Neural crest cell (in vitro differentiated cells): ENCODE measurements around the gene MBD5. TPM values are rescaled to one million over a fixed set of nuclear protein-coding genes. Genes with fewer than 3 reads are reported as not detected.
A peak's percentile ranks its signal among the peaks of the same experiment; 100 is the strongest.

Source experiments
- DNase-seq: peaks from one replicate; pipeline ENCODE4 v3.0.0; 2021; ENCODE audit warnings: low read depth, mixed read lengths, low spot score
- H3K27ac Mint-ChIP-seq: one replicate; pipeline ENCODE4 v1.8.0; 2021; ENCODE audit warnings: mild to moderate bottlenecking, mixed read lengths; ENCODE audit not compliant: unreplicated experiment
- H3K27me3 Mint-ChIP-seq: 2 replicates; pipeline ENCODE4 v1.8.0; 2021; ENCODE audit warnings: low read depth, mild to moderate bottlenecking, mixed read lengths
- H3K36me3 Mint-ChIP-seq: 2 replicates; pipeline ENCODE4 v1.8.0; 2021; ENCODE audit warnings: low read depth, mild to moderate bottlenecking, mixed read lengths
- H3K4me1 Mint-ChIP-seq: 2 replicates; pipeline ENCODE4 v1.8.0; 2021; ENCODE audit warnings: mixed read lengths
- H3K4me3 Mint-ChIP-seq: one replicate; pipeline ENCODE4 v1.8.0; 2021; ENCODE audit warnings: mild to moderate bottlenecking, mixed read lengths
- H3K9me3 Mint-ChIP-seq: 2 replicates; pipeline ENCODE4 v1.8.0; 2021; ENCODE audit warnings: mixed read lengths
- CTCF ChIP-seq: fragments of 200-600 bp; sonication (generic); conservative IDR thresholded peaks from 2 replicates; pipeline ENCODE4 v1.5.0; 2021; ENCODE audit warnings: antibody characterized with exemption, mild to moderate bottlenecking
- total RNA-seq: library from RNA; stranded (reverse); gene quantifications from 2 replicates; pipeline ENCODE4 v1.2.1, GENCODE V29; 2021

Gene MBD5
- total RNA-seq, 1 donor from 2014 or later: 51.1 TPM

DNA sequence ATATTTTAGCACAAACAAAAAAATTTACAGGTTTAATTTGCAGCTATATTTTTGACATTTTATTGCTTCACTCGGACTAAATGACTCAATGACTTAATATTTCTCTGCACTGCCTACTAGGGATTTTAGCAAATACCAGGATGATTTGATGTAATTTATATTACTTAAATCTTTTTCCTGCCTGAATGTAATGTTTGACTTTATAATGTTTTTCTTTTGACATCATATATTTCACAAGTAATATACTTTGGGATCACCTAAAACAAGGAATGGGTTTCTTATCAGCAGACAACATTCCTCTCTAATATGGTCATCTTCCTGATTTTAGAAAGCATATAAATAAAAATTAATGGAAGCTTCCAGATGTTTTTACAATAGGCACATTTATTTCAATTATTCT lies 370.4 kb downstream of the MBD5 start:
- Mint-ChIP-seq H3K9me3 (no peaks in the 10 kb centered on the region), H3K4me3 (no peak overlapping the region), H3K4me1 (no peaks in the 10 kb centered on the region), H3K27ac (no peak overlapping the region), H3K27me3 (no peaks in the 10 kb centered on the region), H3K36me3 (no peaks in the 10 kb centered on the region)
- no peak for TF ChIP-seq CTCF
- no peak for DNase-seq

GRCh38 chr2:148402786-148403185 lies 381.9 kb downstream of the MBD5 start:
- no peak for DNase-seq
- no peaks in the 10 kb centered on the region for H3K27me3 Mint-ChIP-seq
- peaks cover 2% of the 10 kb centered on the region for H3K36me3 Mint-ChIP-seq
- no peak for TF ChIP-seq CTCF
- H3K4me1 Mint-ChIP-seq: peaks cover 4% of the 10 kb centered on the region
- no peak overlapping the region for H3K27ac Mint-ChIP-seq
- H3K9me3 Mint-ChIP-seq: no peaks in the 10 kb centered on the region
- H3K4me3 Mint-ChIP-seq: no peak overlapping the region

DNA sequence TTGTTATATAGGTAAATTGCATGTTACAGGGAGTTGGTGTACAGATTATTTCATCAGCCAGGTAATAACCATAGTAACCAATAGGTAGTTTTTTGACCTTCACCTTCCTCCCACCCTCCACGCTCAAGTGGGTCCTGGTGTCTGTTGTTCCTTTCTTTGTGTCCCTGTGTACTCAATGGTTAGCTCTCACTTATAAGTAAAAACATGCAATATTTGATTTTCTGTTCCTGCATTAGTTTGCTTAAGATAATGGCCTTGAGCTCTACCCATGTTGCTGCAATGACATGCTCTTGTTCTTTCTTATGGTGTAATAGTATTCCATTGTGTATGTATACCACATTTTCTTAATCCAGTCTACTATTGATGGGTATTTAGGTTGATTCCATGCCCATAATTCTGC lies 390.0 kb downstream of the MBD5 start:
- no peaks in the 10 kb centered on the region for H3K4me1 Mint-ChIP-seq
- no peaks in the 10 kb centered on the region for H3K27me3 Mint-ChIP-seq
- H3K9me3 Mint-ChIP-seq: peaks cover 24% of the 10 kb centered on the region
- DNase-seq: no peak
- H3K27ac Mint-ChIP-seq: no peak overlapping the region
- H3K36me3 Mint-ChIP-seq: peaks cover 16% of the 10 kb centered on the region
- no peak overlapping the region for H3K4me3 Mint-ChIP-seq
- no peak for TF ChIP-seq CTCF

GRCh38 chr2:148416248-148416647 lies 395.4 kb downstream of the MBD5 start:
- H3K4me3 Mint-ChIP-seq: no peak overlapping the region
- TF ChIP-seq CTCF: no peak
- H3K27me3 Mint-ChIP-seq: no peaks in the 10 kb centered on the region
- H3K4me1 Mint-ChIP-seq: no peaks in the 10 kb centered on the region
- DNase-seq: no peak
- H3K9me3 Mint-ChIP-seq: peaks cover 24% of the 10 kb centered on the region
- peaks cover 21% of the 10 kb centered on the region for H3K36me3 Mint-ChIP-seq
- H3K27ac Mint-ChIP-seq: peak overlapping the region; percentile 45

DNA sequence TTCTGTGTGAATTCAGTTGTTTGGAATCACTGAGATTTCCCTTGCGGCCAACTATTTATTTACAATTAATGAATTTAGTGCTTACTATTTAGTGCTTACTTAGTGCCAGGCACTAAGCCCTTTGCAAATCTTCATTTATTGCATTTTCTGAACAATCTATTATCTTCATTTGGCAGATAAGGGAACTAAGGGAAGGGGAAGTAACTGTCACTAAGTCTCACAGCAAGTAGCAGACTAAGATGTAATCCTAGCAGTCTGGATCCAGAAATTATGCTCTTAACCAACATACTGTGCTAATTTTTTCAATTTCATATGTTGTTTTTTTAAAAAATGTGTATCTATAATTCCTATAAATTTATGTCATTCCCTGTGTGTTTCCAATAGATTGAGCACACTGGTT lies 409.2 kb downstream of the MBD5 start:
- peaks cover 9% of the 10 kb centered on the region for H3K9me3 Mint-ChIP-seq
- peaks cover 15% of the 10 kb centered on the region for H3K36me3 Mint-ChIP-seq
- no peaks in the 10 kb centered on the region for H3K27me3 Mint-ChIP-seq
- H3K4me1 Mint-ChIP-seq: no peaks in the 10 kb centered on the region
- H3K4me3 Mint-ChIP-seq: no peak overlapping the region
- DNase-seq: no peak
- no peak overlapping the region for H3K27ac Mint-ChIP-seq
- no peak for TF ChIP-seq CTCF

DNA sequence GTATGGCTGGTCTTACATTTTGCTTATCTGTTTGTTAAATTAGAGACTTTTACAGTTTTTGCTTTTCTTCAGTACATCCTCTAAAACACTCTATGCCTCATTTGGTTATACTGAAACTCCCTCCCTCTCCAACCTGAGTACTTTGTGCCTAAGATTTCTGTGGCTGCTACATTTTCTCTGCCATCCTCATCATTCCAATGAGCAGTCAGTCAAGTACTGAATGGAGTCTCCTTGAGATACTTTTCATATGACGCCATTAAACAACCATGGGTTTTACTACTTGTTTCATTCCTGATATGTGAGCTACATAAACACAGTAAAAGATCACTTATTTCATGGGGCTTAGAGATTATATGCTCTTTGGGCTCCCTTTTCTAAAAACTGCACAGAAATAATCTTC lies 427.0 kb downstream of the MBD5 start:
- H3K4me3 Mint-ChIP-seq: no peak overlapping the region
- H3K27me3 Mint-ChIP-seq: no peaks in the 10 kb centered on the region
- no peak overlapping the region for H3K27ac Mint-ChIP-seq
- no peaks in the 10 kb centered on the region for H3K36me3 Mint-ChIP-seq
- no peak for DNase-seq
- H3K4me1 Mint-ChIP-seq: peaks cover 9% of the 10 kb centered on the region
- TF ChIP-seq CTCF: no peak
- H3K9me3 Mint-ChIP-seq: no peaks in the 10 kb centered on the region
